Frontal cortex (tissue), 4 donors: Measurements from ENCODE around the gene SFMBT2. TPM values are rescaled to one million over a fixed set of nuclear protein-coding genes. Genes with fewer than 3 reads are reported as not detected.
A peak's percentile ranks its signal among the peaks of the same experiment; 100 is the strongest.

Experiments
- DNase-seq, 2 donors: peaks; one replicate each; pipeline ENCODE4 v3.0.0; 2012; ENCODE audit warnings: low spot score in 2 of 2
- FAIRE-seq: peaks from 2 replicates; lab custom pipeline; 2012; peaks lifted over from hg19 to GRCh38; lab: Jason Lieb, UNC
- total RNA-seq: library from RNA; depleted of rRNA; stranded (reverse); fragments of >200 nt; gene quantifications from one replicate; pipeline ENCODE4 v1.2.3, GENCODE V29; 2014
- donor health status: control.
- donor health status: control.
- donor health status: control.

The SFMBT2 gene
- total RNA-seq, 1 donor from 2014 or later, result 22.0 TPM

GRCh38 chr10:7378602-7379403 is 32.0 kb downstream of the SFMBT2 start:
- DNase-seq (no peak), FAIRE-seq (no peak)

DNA sequence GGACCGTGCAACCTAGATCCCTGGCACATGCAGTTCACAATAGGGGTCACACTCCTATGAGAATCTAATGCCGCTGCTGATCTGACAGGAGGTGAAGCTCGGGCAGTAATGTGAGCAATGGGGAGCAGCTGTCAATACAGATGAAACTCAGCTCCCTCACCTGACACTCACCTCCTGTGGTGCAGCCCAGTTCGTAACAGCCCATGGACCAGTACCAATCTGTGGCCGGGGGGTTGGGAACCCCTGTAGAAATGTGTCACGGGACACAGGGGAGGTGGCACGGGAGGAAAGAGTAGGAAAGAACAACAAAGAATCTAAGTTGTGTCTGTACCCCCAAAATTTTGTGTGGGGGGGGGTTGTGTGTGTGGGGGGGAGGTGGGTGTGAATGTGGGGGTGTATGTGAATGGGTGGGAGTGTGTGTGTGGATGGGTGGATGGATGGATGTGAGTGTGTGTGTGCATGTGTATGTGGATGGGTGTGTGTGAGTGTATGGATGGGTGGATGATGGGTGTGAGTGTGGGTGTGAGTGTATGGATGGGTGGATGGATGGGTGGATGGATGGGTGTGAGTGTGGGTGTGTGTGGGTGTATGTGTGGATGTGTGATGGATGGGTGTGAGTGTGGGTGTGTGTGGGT is 33.1 kb downstream of the SFMBT2 start:
- FAIRE-seq (no peak), DNase-seq (no peak)

- no peak for FAIRE-seq
These were observed 36.0 kb downstream of the SFMBT2 start for GRCh38 chr10:7374795-7375194.

GRCh38 chr10:7373039-7373438 is 37.8 kb downstream of the SFMBT2 start:
- FAIRE-seq, result no peak

More at GRCh38 chr10:7374795-7375194, 36.0 kb downstream of the SFMBT2 start:
- no peak for DNase-seq

GRCh38 chr10:7372504-7372903 is 38.3 kb downstream of the SFMBT2 start:
- FAIRE-seq (no peak), DNase-seq (no peak)

More at GRCh38 chr10:7373039-7373438, 37.8 kb downstream of the SFMBT2 start:
- DNase-seq, result no peak

DNA sequence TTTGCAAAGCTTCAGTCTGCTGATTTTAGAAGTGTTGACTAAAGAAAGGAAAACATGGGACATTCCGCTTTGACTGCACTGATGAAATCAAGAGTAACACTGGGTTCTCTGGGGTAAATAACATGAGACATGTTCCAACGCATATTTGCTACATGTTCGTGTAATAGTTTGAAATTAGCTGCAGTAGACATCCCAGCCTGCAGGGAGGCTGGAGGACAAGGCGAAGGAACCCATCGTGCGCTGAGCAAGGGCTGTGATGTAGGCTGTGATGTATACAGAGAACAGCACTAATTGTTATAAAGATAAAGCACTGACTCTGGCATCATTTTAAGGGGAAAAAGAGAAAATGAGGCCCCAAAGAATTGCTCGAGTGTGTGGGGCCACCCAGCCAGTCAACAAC is 40.3 kb downstream of the SFMBT2 start:
- no peak for DNase-seq
- no peak for FAIRE-seq

GRCh38 chr10:7365027-7365745 is 45.6 kb downstream of the SFMBT2 start:
- no peak for DNase-seq
- no peak for FAIRE-seq

DNA sequence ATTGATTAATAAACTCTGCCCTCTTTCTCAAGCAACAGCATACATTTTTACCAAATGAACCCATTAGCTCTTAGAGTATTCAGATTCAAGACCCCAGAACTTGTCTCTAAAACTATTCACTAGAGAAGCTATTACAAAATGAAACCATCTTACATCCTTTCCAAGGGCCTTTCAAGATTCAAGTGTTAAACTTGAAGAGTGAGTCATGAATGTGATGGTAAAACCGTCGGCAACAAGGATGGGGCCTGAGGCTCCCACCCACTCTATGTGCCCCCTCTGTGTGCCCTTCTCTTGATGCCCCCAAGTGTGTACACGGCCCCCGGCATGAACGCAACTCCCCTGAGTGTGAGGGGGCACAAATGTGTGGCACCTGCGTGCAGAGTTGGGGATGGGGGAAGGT is 46.4 kb downstream of the SFMBT2 start:
- DNase-seq, result no peak
- no peak for FAIRE-seq

DNA sequence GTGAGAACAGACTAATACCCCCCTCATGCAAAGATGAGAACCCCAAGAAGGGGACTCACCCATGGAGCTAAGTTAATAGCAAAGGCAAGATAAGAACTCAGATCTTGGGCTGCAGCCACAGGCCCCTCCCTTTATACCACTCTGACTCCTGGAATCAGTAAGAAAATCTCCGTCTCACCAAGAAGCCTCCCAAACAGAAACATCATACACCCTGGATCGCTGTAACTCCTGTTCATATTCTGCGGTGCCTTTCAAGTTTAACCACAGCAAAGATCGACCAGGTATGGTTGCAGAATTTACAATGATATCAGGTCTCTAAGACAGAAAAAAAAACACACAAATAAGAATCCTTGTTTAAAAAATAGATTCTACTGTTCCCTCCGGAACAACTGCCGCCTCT is 47.1 kb downstream of the SFMBT2 start:
- no peak for DNase-seq

DNA sequence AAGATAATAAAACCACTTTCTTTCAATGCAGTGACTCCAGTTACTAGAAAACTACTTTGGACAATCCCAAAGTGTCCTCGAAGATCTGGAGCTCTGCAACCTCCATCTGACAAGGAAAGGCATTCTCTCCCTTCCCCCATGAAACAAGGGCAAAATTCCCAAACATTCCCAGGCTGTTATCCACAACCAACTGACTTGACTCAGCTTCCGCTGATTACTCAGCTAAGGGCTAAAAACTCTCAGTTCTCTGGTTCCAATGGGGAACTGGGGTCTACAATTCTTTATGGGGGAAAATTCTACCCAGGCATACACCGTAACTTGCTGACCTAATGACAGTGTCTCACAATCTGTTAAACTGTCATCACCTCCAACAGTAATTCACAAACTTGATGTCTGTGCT is 48.4 kb downstream of the SFMBT2 start:
- DNase-seq (no peak), FAIRE-seq (no peak)

More for the DNA sequence above, 47.1 kb downstream of the SFMBT2 start:
- no peak for FAIRE-seq

GRCh38 chr10:7361316-7361715 is 49.5 kb downstream of the SFMBT2 start:
- DNase-seq (no peak), FAIRE-seq (no peak)

GRCh38 chr10:7359954-7360353 is 50.9 kb downstream of the SFMBT2 start:
- no peak for DNase-seq

GRCh38 chr10:7359356-7359755 is 51.5 kb downstream of the SFMBT2 start:
- no peak for DNase-seq

More at GRCh38 chr10:7359954-7360353, 50.9 kb downstream of the SFMBT2 start:
- no peak for FAIRE-seq

GRCh38 chr10:7357193-7357592 is 53.6 kb downstream of the SFMBT2 start:
- FAIRE-seq (no peak), DNase-seq (no peak)

More at GRCh38 chr10:7359356-7359755, 51.5 kb downstream of the SFMBT2 start:
- no peak for FAIRE-seq

- FAIRE-seq (no peak), DNase-seq (peak in 1 of 2 donors; percentile 31)
These were observed 56.3 kb downstream of the SFMBT2 start for GRCh38 chr10:7354330-7355047.

- FAIRE-seq, result no peak
- no peak for DNase-seq
These were observed 58.9 kb downstream of the SFMBT2 start for GRCh38 chr10:7351894-7352293.

- no peak for FAIRE-seq
- DNase-seq, result no peak
These were observed 60.2 kb downstream of the SFMBT2 start for GRCh38 chr10:7350541-7351195.

GRCh38 chr10:7345717-7346116 is 65.1 kb downstream of the SFMBT2 start:
- no peak for FAIRE-seq

GRCh38 chr10:7343040-7343439 is 67.8 kb downstream of the SFMBT2 start:
- DNase-seq (no peak), FAIRE-seq (no peak)

More at GRCh38 chr10:7345717-7346116, 65.1 kb downstream of the SFMBT2 start:
- DNase-seq, result no peak
